GM19324 (cell line): ENCODE measurements around the gene EBP.
"Not testable (repeated sequence)": the region's sequence is repeated elsewhere in the genome, so short reads cannot be mapped to it uniquely, and the experiment has no call there.

Experiments
- ATAC-seq: cut with Tn5 transposase; IDR thresholded peaks from one replicate; pipeline ENCODE4 v1.9.1; 2021; ENCODE audit warnings: mild to moderate bottlenecking, moderate library complexity; ENCODE audit not compliant: unreplicated experiment, low FRiP score

EBP gene

DNA sequence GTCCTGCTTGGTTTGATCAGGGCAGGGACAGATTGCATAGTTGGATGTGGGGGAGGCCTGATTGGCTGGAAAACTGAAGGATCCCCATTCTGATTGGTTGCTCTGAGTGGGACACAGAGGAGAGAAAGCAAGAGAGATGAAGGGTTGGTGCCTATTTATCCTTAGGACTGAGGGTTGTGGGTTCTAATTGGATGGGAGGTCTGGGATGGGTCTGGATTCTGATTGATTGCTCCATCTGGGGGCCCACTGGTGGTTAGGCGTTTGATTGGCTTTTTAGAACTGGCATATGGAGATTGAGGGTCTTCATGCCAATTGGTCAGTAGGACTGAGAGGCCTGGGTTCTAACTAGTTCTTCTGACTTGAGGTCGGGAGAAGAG, 644 bp upstream of the EBP start:
- ATAC-seq = no peak

GRCh38 chrX:48522291-48522690, 683 bp downstream of the EBP start:
- no peak for ATAC-seq

DNA sequence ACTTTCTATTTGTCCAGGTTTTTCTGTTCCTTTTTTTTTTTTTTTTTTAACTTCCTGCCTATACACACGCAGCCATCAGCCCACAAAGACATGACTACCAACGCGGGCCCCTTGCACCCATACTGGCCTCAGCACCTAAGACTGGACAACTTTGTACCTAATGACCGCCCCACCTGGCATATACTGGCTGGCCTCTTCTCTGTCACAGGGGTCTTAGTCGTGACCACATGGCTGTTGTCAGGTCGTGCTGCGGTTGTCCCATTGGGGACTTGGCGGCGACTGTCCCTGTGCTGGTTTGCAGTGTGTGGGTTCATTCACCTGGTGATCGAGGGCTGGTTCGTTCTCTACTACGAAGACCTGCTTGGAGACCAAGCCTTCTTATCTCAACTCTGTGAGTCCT, 2.1 kb downstream of the EBP start:
- no peak for ATAC-seq

- ATAC-seq = not testable (repeated sequence)
These were observed 4.2 kb downstream of the EBP start for GRCh38 chrX:48525853-48526252.

DNA sequence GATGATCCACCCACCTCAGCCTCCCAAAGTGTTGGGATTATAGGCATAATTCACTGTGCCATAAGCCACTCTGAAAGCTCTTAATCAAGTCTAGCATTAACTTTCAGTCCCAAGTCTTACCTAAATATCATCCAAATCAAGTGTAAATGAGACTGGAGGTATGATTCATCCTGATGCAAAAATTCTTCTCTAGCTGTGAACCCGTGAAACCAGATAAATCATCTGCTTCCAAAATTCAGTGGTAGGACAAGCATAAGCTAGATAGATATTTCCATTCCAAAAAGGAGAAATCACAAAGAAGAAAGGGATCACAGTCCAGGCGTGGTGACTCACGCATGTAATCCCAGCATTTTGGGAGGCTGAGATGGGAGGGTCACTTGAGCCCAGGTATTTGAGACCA, 9.1 kb downstream of the EBP start:
- no peak for ATAC-seq

DNA sequence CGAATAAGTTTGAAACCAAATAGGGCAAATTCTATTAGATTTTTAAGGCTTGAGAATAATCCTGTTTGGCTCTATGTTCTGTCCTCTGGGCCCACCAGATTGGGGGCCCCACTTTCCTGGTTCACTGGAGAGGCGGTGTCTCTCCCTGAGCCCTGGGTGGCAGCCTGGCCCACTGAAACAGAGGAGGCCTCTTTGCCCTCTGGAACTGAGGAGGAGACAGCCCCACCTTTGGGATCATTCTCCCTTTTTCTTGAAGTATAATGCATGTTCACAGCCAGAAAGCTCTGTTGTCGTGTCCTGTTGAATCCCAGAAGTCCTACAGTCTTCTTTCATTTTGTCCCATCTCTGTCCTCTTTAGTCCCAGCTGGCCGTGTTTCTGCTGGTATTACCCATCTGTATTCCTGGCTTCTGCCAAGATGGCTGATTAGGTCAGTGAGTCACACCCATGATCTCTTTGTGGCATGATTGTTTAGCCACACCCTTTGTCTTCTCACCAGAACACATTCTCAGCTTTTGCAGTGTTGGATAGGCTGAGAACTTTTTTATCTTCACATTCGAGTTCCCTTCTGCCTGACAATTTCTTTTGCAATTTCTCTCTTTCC, 9.9 kb downstream of the EBP start:
- ATAC-seq = no peak

GRCh38 chrX:48532161-48532560, 10.6 kb downstream of the EBP start:
- ATAC-seq = no peak

GRCh38 chrX:48533165-48533564, 11.6 kb downstream of the EBP start:
- no peak for ATAC-seq

- ATAC-seq = no peak
These were observed 17.2 kb downstream of the EBP start for GRCh38 chrX:48538641-48539344.

DNA sequence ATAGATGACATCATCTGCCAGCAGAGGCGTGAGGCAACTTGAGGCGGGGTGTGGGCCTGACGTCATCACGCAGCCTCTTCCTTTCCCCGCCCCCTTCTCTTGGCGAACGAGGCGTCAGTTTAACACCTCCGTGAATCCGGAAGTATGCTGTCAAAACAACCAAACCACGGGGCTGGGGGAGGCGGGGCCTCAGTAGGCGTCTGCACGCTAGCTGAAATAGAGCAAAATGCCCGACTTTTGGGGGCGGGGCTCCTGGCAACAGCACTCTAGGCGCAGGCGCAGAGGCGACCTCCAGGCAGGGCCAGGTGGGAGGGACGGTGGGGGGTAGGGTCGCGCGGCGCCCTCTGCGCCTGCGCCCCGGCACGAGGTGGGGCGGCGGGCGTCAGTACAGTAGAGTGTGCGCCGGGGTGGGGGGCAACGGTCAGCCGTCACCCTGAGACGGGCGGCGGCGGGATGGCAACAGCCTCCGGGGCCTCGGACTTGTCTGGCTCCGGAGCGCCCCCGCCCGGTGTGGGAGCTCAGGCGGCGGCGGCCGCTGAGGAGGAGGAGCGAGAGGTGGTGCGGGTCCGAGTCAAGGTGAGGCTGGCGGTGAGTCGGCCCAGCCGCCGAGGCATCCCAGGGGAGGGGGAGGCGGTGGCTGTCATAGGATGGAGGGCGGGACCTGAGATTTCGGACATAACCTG, 17.9 kb downstream of the EBP start, which contains the start of gene TBC1D25:
TBC1D25 (plus strand) TSS at position 370 of the 683 bp plus-strand sequence; CDS start at position 454, 84 bp downstream.
- peak; percentile 80 for ATAC-seq

DNA sequence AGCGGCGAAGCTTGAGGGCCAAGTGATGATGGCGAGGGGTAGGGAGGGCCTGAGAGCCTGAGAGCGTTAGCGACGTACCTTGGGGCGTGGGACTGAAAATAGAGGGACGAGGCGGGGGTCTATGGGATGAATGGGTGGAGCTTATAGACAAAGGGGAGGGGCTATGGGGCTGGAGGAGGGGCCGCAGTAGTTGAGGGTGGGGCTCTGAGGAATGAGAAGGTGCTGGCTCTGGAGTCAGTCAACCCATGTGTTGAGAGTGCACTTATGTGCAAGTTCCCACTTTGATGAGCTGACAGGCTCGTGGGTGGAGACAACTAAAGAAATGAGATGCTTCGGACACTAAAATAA, 18.4 kb downstream of the EBP start:
- no peak for ATAC-seq

DNA sequence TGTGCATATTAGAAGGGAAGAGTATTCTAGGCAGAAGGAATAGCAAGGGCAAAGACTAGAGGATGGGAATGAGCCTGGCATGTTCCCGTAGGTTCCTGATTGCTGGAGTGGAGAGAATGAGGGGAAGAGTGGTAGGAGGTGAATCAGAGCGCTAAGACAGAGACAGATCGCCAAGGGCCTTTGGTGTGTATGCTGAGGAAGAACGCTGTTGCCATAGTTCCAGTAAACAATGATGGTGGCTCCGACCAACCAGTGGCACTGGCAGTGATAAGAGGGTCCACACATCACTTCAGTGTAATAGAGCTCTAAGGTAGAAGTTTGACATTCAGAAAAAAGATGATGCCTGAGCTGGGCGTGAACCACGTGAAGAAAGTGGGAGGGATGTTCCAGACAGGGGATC, 18.9 kb downstream of the EBP start:
- no peak for ATAC-seq

DNA sequence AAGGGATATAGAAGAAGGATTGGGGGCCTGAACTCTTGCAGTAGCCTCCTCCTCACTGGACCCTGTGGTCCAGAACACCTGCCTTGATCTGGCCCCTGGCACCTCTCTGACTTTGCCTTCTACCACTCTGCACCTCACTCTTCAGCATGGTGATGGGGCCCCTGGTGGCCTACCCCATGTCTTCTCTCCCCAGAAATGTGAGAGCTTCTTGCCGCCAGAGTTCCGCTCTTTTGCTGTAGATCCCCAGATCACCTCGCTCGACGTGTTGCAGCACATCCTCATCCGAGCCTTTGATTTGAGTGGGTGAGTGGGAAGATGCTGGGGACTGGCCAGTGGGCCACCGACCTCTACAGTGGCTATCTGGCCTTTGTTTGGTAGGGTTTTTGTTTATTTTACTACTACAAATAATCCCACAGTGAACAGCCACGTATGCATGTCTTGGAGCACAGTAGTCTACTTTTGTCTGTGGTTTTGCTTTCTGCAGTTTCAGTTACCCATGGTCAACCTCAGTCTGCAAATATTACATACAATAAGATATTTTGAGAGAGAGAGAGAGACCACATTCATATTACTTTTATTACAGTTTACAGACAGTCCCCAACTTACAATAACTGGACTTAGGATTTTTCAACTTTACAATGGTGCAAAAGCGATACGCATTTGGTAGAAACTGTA, 19.7 kb downstream of the EBP start:
- no peak for ATAC-seq

- ATAC-seq = no peak
These were observed 27.3 kb downstream of the EBP start for GRCh38 chrX:48548871-48549270.

DNA sequence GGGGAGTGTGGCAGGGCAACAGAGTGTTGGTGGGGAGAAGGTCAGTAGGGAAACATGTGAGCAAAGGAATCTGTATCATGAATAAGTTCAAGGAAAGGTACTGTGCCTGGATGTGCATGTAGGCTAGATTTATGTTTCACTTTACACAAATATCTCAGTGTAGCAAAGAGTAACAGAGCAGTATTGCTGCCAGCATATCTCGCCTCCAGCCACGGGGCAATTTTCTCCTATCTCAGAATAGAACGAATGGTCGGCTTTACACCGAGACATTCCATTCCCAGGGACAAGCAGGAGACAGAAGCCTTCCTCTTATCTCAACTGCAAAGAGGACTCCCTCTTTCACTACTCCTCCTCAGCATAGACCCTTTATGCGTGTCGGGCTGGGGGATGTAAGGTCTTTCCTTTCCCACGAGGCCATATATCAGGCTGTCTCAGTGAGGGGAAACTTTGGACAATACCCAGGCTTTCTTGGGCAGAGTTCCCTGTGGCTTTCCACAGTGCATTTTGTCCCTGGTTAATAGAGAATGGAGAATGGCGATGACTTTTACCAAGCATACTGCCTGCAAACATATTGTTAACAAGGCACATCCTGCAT, 34.2 kb downstream of the EBP start:
- not testable (repeated sequence) for ATAC-seq

DNA sequence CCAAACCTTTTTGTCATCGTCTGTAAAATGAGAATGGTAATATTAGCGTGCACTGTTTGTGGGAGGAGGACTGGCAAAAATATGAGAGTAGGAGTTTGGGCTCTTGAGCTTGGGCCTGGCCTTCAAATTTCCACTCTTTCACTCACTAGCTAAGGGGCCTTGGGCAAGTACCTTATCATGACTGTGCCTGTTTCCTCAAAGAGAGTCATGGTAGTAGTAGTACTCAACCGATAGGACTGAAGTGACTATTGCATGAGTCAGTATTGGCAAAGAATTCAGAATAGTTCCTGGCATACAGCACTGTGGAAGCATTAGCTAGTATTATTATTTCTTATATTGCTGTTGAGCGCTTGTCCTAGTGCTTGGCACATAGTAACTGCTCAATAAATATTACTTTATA, 36.7 kb downstream of the EBP start:
- ATAC-seq = no peak

DNA sequence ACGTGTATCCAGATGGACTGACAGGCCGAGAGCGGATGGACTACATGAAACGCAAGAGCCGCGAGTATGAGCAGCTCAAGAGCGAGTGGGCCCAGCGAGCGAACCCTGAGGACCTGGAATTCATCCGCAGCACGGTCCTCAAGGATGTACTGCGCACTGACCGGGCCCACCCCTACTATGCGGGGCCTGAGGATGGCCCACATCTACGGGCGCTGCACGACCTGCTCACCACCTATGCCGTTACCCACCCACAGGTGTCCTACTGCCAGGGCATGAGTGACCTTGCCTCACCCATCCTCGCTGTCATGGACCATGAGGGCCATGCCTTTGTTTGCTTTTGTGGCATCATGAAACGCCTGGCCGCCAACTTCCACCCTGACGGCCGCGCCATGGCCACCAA, 38.0 kb downstream of the EBP start:
- ATAC-seq = no peak

- no peak for ATAC-seq
These were observed 38.4 kb downstream of the EBP start for GRCh38 chrX:48560056-48560455.

DNA sequence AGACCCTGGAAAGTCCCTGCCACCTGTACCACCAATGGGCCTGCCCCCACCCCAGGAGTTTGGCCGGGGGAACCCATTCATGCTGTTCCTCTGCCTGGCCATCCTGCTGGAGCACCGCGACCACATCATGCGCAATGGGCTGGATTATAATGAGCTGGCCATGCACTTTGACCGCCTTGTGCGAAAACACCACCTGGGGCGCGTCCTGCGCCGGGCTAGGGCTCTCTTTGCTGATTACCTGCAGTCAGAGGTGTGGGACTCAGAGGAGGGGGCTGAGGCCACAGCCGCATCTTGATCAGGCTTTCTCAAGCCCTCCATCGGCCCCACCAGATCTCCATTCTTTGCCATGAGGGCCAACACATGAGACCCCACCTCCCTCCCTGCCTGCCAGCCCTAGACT, 39.1 kb downstream of the EBP start:
- no peak for ATAC-seq

- ATAC-seq = no peak
These were observed 48.4 kb downstream of the EBP start for GRCh38 chrX:48569958-48570357.

GRCh38 chrX:48573690-48574269, 52.2 kb downstream of the EBP start:
- ATAC-seq = no peak
